ENCODE results near the gene FOXD3. TPM values are rescaled to one million over a fixed set of nuclear protein-coding genes. Genes with fewer than 3 reads are reported as not detected.

FOXD3 gene
- total and polyA plus RNA-seq, 8 donors = 0.48 to 1.2 (median 0.92) TPM; not detected in 5

DNA sequence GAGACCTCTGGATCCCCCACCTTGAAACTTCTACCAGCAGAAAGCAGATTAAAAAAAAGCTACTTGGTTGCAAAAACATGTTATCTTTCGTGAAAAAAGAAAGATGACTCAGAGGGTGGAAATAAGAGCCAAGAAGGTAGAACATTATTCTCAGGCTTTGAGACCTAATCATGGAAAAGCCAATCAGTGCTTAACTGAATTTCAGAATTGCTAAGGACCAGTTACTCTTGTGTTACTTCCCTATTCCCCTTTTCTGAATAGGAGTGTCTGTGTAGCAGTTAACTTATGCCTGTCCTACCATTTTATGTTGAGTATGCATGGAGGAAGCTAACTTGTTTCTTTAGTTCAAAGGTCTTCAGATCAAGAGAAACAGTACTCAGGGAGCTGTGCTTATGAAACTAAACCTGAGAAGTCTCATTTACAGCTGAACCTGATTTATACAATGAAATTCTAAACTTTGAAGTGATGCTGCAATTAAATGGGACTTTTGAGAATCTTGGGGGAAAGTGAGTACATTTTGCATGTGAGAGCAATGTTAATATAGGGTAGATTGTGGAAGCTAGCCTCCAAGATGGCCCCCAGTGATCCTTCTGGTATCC is 15.1 kb upstream of the FOXD3 start:
- Histone ChIP-seq H3K27me3 (peaks cover 0 to 72% (median 4%) of the 10 kb centered on the region in 3 donors), H3K36me3 (no peaks in the 10 kb centered on the region), H3K27ac (no peak overlapping the region), H3K9me3 (peaks cover 0 to 10% (median 7%) of the 10 kb centered on the region in 4 donors), H3K4me3 (no peak overlapping the region), H3K4me1 (no peaks in the 10 kb centered on the region)
- no peak for TF ChIP-seq POLR2AphosphoS5 (IDR thresholded peaks at IDR 0.05)
- TF ChIP-seq, protein P1, sequence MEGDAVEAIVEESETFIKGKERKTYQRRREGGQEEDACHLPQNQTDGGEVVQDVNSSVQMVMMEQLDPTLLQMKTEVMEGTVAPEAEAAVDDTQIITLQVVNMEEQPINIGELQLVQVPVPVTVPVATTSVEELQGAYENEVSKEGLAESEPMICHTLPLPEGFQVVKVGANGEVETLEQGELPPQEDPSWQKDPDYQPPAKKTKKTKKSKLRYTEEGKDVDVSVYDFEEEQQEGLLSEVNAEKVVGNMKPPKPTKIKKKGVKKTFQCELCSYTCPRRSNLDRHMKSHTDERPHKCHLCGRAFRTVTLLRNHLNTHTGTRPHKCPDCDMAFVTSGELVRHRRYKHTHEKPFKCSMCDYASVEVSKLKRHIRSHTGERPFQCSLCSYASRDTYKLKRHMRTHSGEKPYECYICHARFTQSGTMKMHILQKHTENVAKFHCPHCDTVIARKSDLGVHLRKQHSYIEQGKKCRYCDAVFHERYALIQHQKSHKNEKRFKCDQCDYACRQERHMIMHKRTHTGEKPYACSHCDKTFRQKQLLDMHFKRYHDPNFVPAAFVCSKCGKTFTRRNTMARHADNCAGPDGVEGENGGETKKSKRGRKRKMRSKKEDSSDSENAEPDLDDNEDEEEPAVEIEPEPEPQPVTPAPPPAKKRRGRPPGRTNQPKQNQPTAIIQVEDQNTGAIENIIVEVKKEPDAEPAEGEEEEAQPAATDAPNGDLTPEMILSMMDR (IDR thresholded peaks at IDR 0.05) = no peak
- no peak for TF ChIP-seq EP300 (IDR thresholded peaks at IDR 0.05)
- no peak for TF ChIP-seq POLR2A (IDR thresholded peaks at IDR 0.05)
- 72 to 88% (median 86%) methylated on average over 1 of the region's 1 CpG for WGBS, 5 donors
- intact Hi-C loops (cut with DNase I; ENCODE audit: low total_unique reads) = no loop called here
- no peak for DNase-seq

DNA sequence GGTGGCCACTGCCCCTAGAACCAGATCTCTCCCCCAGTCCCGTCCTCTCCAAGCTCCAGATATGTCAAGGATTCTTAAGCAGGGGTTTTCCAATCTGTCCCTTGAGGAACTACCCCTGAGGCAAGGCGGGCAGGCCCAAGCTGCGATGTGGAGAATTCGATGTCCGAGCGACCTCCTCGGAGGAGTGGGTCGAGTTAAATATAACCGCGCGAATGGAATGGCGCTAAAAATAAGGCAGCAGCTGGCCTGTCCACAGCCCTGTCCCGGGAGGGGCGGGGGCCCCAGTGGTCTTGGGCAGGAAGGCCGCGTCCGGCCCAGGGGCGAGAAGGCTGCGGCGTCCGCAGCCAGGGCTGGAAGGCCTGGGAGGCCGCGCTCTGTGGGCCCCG is 5.8 kb upstream of the FOXD3 start:
- peak overlapping the region in 1 of 5 donors; percentile 34 for H3K27ac ChIP-seq
- WGBS, 5 donors = 28 to 43% (median 30%) methylated on average over 24 of the region's 24 CpGs
- no peak for DNase-seq
- intact Hi-C loops (cut with DNase I; ENCODE audit: low total_unique reads) = no loop called here
- peaks cover 44 to 91% (median 72%) of the 10 kb centered on the region in 3 donors for H3K27me3 ChIP-seq
- no peaks in the 10 kb centered on the region for H3K36me3 ChIP-seq
- TF ChIP-seq POLR2AphosphoS5 (IDR thresholded peaks at IDR 0.05) (no peak), EP300 (IDR thresholded peaks at IDR 0.05) (no peak), POLR2A (IDR thresholded peaks at IDR 0.05) (no peak)
- TF ChIP-seq, protein P1 (IDR thresholded peaks at IDR 0.05) = no peak
- peaks cover 0 to 39% (median 26%) of the 10 kb centered on the region in 4 donors for H3K4me1 ChIP-seq
- H3K9me3 ChIP-seq = peaks cover 0 to 31% (median 16%) of the 10 kb centered on the region in 4 donors
- peak overlapping the region in 3 of 4 donors; percentile 48 to 67 (median 62) for H3K4me3 ChIP-seq

DNA sequence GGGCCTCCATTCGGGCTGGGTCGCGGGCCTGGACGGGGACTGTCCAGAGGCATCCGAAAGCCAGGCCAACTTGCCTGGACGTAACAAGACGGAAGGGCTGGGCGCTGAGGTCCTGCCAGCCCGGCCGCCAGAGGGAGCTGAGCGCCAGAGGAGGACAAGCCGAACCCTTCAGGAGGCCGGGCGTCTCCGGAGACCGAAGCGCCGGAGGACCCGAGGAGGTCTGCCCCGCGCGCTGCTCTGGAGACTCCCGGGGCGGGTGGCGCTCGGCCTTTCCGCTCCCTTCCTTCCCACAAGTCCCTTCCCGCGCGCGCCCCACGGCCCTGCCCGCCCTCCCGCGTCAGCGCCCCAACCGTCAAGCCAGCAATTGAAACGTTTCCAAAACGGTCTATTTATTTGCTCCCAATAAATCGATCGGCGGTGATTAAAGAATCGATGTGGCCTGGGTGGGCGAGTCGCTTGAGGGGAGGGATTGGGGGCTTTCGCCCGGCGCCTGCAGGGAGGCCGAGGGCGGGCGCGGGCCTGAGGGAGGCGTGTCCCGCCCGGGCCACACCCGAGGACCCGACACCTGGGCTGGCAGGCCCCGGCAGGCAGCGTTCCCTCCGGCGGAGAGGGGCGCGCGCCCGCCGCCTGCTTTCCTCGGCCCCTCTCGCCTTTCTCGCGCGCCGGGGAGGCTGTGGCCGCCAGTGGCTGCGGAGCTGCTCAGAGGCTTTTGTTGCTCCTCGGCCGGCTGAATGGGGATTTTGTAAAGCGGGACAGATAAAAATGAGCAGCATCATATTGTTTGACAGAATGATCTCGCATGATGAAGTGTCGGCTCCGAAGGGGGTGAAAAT is 5.2 kb upstream of the FOXD3 start:
- intact Hi-C loops (cut with DNase I; ENCODE audit: low total_unique reads) = no loop called here
- Histone ChIP-seq H3K27ac (peak overlapping the region in 2 of 5 donors; percentile 5 to 34), H3K27me3 (peaks cover 48 to 94% (median 78%) of the 10 kb centered on the region in 3 donors), H3K36me3 (no peaks in the 10 kb centered on the region), H3K4me1 (peaks cover 5 to 45% (median 33%) of the 10 kb centered on the region in 4 donors), H3K4me3 (peak overlapping the region; percentile 40 to 67 (median 55)), H3K9me3 (peaks cover 0 to 31% (median 16%) of the 10 kb centered on the region in 4 donors)
- DNase-seq = peak; percentile 85 to 87
- TF ChIP-seq EP300 (IDR thresholded peaks at IDR 0.05) = no peak
- TF ChIP-seq POLR2AphosphoS5 (IDR thresholded peaks at IDR 0.05) = no peak
- TF ChIP-seq, protein P1 (IDR thresholded peaks at IDR 0.05) = peak in 4 of 7 experiments; percentile 41 to 64 (median 46)
- no peak for TF ChIP-seq POLR2A (IDR thresholded peaks at IDR 0.05)
- 1 to 4% (median 2%) methylated on average over 43 to 80 of the region's 80 CpGs for WGBS, 5 donors

DNA sequence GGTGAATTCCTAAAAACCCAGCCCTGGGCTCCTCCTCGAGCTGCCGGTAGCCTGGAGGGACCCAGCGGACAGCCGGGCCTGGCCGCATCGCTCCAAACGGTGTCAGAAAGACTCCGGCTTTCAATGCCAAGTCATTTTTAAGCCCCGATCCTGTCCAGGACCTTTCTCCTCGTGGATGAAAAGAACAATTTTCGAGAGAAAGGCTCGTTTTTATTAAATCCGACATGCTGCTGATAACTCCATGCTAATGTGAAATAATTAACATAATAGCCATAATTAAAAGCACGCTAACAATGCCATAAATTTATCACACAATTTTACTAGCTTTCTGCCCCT is 4.6 kb upstream of the FOXD3 start:
- DNase-seq = no peak
- Histone ChIP-seq H3K9me3 (peaks cover 0 to 33% (median 16%) of the 10 kb centered on the region in 4 donors), H3K36me3 (no peaks in the 10 kb centered on the region), H3K27me3 (peaks cover 54 to 98% (median 84%) of the 10 kb centered on the region in 3 donors), H3K4me3 (peak overlapping the region; percentile 40 to 67 (median 55)), H3K4me1 (peaks cover 11 to 51% (median 38%) of the 10 kb centered on the region in 4 donors), H3K27ac (no peak overlapping the region)
- TF ChIP-seq POLR2A (IDR thresholded peaks at IDR 0.05) (no peak), EP300 (IDR thresholded peaks at IDR 0.05) (no peak), POLR2AphosphoS5 (IDR thresholded peaks at IDR 0.05) (no peak)
- TF ChIP-seq, protein P1 (IDR thresholded peaks at IDR 0.05) = no peak
- 8 to 13% (median 10%) methylated on average over 14 of the region's 14 CpGs for WGBS, 5 donors
- intact Hi-C loops (cut with DNase I; ENCODE audit: low total_unique reads) = no loop called here

Measured in stomach (tissue), 9 donors.